Parathyroid adenoma (tissue), 2 donors: ENCODE results near the gene AHI1.

ENCODE experiments used
- H2AFZ ChIP-seq: fragments of 300-600 bp; sonication (generic); one replicate; pipeline ENCODE4 v1.7.0; 2017; ENCODE audit warnings: antibody characterized with exemption, mild to moderate bottlenecking
- H3K27ac ChIP-seq: fragments of 300-600 bp; sonication (generic); one replicate; pipeline ENCODE4 v1.7.0; 2017
- H3K27me3 ChIP-seq: fragments of 300-600 bp; sonication (generic); one replicate; pipeline ENCODE4 v1.7.0; 2017; ENCODE audit warnings: low read length; ENCODE audit not compliant: control insufficient read depth, insufficient read depth
- H3K36me3 ChIP-seq: fragments of 300-600 bp; sonication (generic); one replicate; pipeline ENCODE4 v1.7.0; 2017; ENCODE audit warnings: low read length; ENCODE audit not compliant: control insufficient read depth, insufficient read depth
- H3K4me1 ChIP-seq: fragments of 300-600 bp; sonication (generic); one replicate; pipeline ENCODE4 v1.7.0; 2017; ENCODE audit warnings: control low read depth
- H3K4me2 ChIP-seq: fragments of 300-600 bp; sonication (generic); one replicate; pipeline ENCODE4 v1.7.0; 2017; ENCODE audit warnings: low read length
- H3K4me3 ChIP-seq: fragments of 300-600 bp; sonication (generic); one replicate; pipeline ENCODE4 v1.7.0; 2017; ENCODE audit warnings: low read depth, low read length
- H3K79me2 ChIP-seq: fragments of 300-600 bp; sonication (generic); one replicate; pipeline ENCODE4 v1.7.0; 2017; ENCODE audit warnings: control low read depth
- H3K9ac ChIP-seq: fragments of 300-600 bp; sonication (generic); one replicate; pipeline ENCODE4 v1.7.0; 2017; ENCODE audit warnings: mild to moderate bottlenecking
- H3K9me3 ChIP-seq: fragments of 300-600 bp; sonication (generic); one replicate; pipeline ENCODE4 v1.7.0; 2017; ENCODE audit warnings: low read length; ENCODE audit not compliant: control insufficient read depth
- CTCF ChIP-seq: fragments of 300-600 bp; sonication (generic); IDR thresholded peaks from one replicate; pipeline ENCODE4 v1.7.0; 2017; ENCODE audit warnings: antibody characterized with exemption, mild to moderate bottlenecking
- donor health status: primary hyperparathyroidism.

AHI1 gene

GRCh38 chr6:135277422-135277821, 220.1 kb downstream of the AHI1 start:
- H3K27me3 ChIP-seq = no peaks in the 10 kb centered on the region
- no peak overlapping the region for H3K9ac ChIP-seq
- TF ChIP-seq CTCF = no peak
- no peak overlapping the region for H3K4me2 ChIP-seq
- no peak overlapping the region for H2AFZ ChIP-seq
- H3K79me2 ChIP-seq = no peaks in the 10 kb centered on the region
- no peak overlapping the region for H3K4me3 ChIP-seq
- H3K9me3 ChIP-seq = no peaks in the 10 kb centered on the region
- no peak overlapping the region for H3K27ac ChIP-seq
- no peaks in the 10 kb centered on the region for H3K4me1 ChIP-seq
- no peaks in the 10 kb centered on the region for H3K36me3 ChIP-seq

DNA sequence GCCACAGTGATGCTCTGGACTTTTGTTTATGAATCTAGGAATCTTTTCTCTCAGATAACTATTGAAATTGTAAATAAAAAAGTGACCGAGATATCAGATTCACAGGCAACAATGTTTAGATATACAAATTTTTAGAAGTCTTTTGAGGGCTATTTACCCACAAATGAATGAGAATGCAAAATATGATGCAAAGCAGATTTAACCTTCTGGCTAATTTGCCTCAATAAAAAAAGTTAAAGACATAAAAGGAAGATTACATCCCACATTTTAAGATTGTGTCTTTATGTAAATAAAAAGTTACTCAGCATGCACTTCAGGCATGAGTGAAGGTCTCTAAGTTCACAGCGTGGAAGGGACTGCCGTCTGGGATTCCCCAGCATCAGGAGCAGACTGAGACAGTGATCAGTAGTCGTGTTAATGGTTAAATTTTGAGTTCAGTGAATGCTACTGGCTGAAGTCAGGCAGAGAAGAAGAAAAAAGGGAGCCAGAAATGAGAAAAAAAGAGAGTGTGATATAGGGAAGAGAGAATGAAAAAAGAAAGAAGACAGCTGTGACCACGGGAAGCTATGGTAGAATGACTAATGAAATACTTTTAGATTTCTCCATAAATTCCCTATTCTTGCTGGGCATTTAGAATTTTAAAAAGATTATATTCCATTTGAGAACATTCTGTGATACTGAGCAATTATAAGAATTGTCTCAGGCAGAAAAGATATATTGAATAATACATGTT, 222.8 kb downstream of the AHI1 start:
- no peaks in the 10 kb centered on the region for H3K36me3 ChIP-seq
- no peak overlapping the region for H3K27ac ChIP-seq
- no peak overlapping the region for H3K4me2 ChIP-seq
- no peak overlapping the region for H3K9ac ChIP-seq
- no peaks in the 10 kb centered on the region for H3K9me3 ChIP-seq
- no peaks in the 10 kb centered on the region for H3K4me1 ChIP-seq
- H3K27me3 ChIP-seq = no peaks in the 10 kb centered on the region
- H2AFZ ChIP-seq = no peak overlapping the region
- H3K79me2 ChIP-seq = no peaks in the 10 kb centered on the region
- no peak for TF ChIP-seq CTCF
- H3K4me3 ChIP-seq = no peak overlapping the region

DNA sequence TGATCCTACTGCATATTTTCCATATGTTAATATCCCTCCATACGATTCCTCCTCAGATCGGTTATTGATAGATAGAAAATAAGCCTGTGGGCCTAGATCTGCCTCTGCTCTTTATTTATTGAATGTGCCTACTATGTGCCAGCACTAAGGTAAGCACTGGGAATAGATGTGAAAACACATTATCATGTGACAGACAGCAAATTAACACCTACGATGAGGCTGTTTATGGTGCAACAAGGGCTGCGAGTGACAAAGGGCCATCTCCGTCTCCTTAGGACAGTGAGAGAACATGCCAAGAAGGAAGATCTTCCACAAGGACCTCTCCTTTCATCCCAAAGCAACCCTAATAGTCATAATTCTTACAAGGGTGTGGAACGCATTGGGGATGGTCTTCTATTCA, 225.9 kb downstream of the AHI1 start:
- Histone ChIP-seq H2AFZ (no peak overlapping the region), H3K4me1 (no peaks in the 10 kb centered on the region), H3K79me2 (no peaks in the 10 kb centered on the region), H3K36me3 (no peaks in the 10 kb centered on the region), H3K27me3 (no peaks in the 10 kb centered on the region), H3K9ac (no peak overlapping the region), H3K9me3 (no peaks in the 10 kb centered on the region), H3K27ac (no peak overlapping the region), H3K4me2 (no peak overlapping the region), H3K4me3 (no peak overlapping the region)
- no peak for TF ChIP-seq CTCF

DNA sequence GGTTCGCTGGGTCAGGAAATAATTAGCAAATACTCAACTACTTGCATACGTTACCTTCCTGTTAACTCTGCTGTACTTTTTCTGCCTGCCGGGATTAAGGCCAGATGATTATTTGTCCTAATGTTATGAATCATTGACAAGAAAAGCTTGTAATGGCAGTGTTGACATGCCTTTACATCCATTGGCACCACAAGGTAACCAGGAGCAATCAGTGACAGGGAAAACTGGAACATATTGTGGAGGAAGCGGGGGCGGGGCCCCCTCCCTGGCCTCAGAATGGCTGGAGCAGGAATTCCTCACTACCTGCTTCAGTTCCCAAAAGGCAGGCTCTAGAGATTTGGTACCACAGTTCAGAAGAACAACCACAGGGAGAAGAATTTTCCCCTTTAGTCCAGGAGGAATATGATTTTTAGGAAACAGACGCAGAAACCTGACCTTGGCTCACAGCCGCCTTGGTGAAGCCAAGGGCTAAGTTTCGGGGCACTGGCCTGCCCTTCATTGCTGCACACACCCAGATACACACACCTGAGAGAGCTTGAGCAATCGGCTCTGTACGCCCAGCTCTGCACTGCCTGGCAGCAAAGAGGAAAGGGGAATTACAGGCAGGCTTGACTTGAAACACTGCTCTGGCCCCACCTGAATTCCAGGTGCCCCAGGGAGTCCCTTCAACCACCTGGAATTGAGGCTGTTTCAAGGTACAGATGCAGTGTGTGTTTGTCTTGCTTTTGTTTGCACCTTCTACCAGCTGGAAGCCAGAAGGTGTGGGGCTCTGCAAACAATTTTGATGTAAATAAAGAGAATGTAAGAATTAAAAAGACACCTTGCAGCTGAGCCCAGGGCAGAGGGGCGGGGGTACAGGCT, 226.6 kb downstream of the AHI1 start:
- Histone ChIP-seq H3K9me3 (no peaks in the 10 kb centered on the region), H3K4me2 (no peak overlapping the region), H3K27ac (no peak overlapping the region), H3K9ac (no peak overlapping the region), H3K79me2 (no peaks in the 10 kb centered on the region), H3K36me3 (no peaks in the 10 kb centered on the region), H2AFZ (no peak overlapping the region), H3K27me3 (no peaks in the 10 kb centered on the region), H3K4me1 (no peaks in the 10 kb centered on the region), H3K4me3 (no peak overlapping the region)
- TF ChIP-seq CTCF = no peak
